CD4-positive, alpha-beta T cell treated with Interleukin-17A for 4 hours (primary cell): ENCODE results near the gene GIT2.

Source experiments
- DNase-seq: peaks from one replicate; pipeline ENCODE4 v3.0.0-alpha.2; 2020; ENCODE audit warnings: mixed read lengths

The GIT2 gene

GRCh38 chr12:109885616-109886015 lies 110.6 kb downstream of the GIT2 start:
- no peak for DNase-seq

- no peak for DNase-seq
Measured at GRCh38 chr12:109883461-109883860, 112.7 kb downstream of the GIT2 start.

GRCh38 chr12:109881752-109882151 lies 114.4 kb downstream of the GIT2 start:
- DNase-seq: no peak

- DNase-seq: no peak
Measured at GRCh38 chr12:109880938-109881337, 115.2 kb downstream of the GIT2 start.

- peak; percentile 94 for DNase-seq
Measured at GRCh38 chr12:109880043-109880931, 115.9 kb downstream of the GIT2 start, which contains the start of gene GLTP. GLTP (minus strand) TSS chr12:109880541; CDS start chr12:109880374, 167 bp downstream.
